Mesendoderm (in vitro differentiated cells): ENCODE data around the gene DYRK3.

Experiments
- DNase-seq: peaks from one replicate; pipeline ENCODE4 v3.0.0; 2013
- H2AK5ac ChIP-seq: 2 replicates; pipeline ENCODE4 v1.6.1; 2013; ENCODE audit warnings: low read length, inconsistent platforms
- H2BK120ac ChIP-seq: 2 replicates; pipeline ENCODE4 v1.6.1; 2013; ENCODE audit warnings: low read depth, mild to moderate bottlenecking, low read length, moderate library complexity, mixed read lengths
- H2BK15ac ChIP-seq: replicated peaks from 2 replicates; pipeline ENCODE4 v1.6.1; 2013; ENCODE audit warnings: low read depth, mild to moderate bottlenecking, moderate library complexity
- H2BK5ac ChIP-seq: 2 replicates; pipeline ENCODE4 v1.6.1; 2013; ENCODE audit warnings: low read length, inconsistent platforms
- H3K18ac ChIP-seq: 2 replicates; pipeline ENCODE4 v1.6.1; 2013; ENCODE audit warnings: mild to moderate bottlenecking, low read length, mixed read lengths
- H3K23ac ChIP-seq: one replicate; pipeline ENCODE4 v1.6.1; 2013; ENCODE audit warnings: low read length
- H3K27ac ChIP-seq: 2 replicates; pipeline ENCODE4 v1.5.1; 2013; ENCODE audit warnings: low read depth, mild to moderate bottlenecking, inconsistent platforms, low read length, moderate library complexity
- H3K27me3 ChIP-seq: 2 replicates; pipeline ENCODE4 v1.6.1; 2013; ENCODE audit warnings: low read length, control low read depth, mild to moderate bottlenecking, inconsistent platforms; ENCODE audit not compliant: insufficient read depth, poor library complexity
- H3K36me3 ChIP-seq: 2 replicates; pipeline ENCODE4 v1.6.1; 2013; ENCODE audit warnings: low read length, inconsistent platforms; ENCODE audit not compliant: control insufficient read depth, insufficient read depth
- H3K4ac ChIP-seq: one replicate; pipeline ENCODE4 v1.6.1; 2013; ENCODE audit warnings: low read depth, mild to moderate bottlenecking, low read length, moderate library complexity
- H3K4me1 ChIP-seq: 2 replicates; pipeline ENCODE4 v1.6.1; 2013; ENCODE audit warnings: low read depth, low read length, inconsistent platforms; ENCODE audit not compliant: control insufficient read depth
- H3K4me2 ChIP-seq: 2 replicates; pipeline ENCODE4 v1.6.1; 2013; ENCODE audit warnings: low read length
- H3K4me3 ChIP-seq: 2 replicates; pipeline ENCODE4 v1.5.1; 2013; ENCODE audit warnings: mild to moderate bottlenecking, low read length
- H3K56ac ChIP-seq: one replicate; pipeline ENCODE4 v1.6.1; 2013; ENCODE audit warnings: low read length
- H3K79me1 ChIP-seq: 2 replicates; pipeline ENCODE4 v1.6.1; 2013; ENCODE audit warnings: low read length, inconsistent platforms
- H3K79me2 ChIP-seq: 2 replicates; pipeline ENCODE4 v1.6.1; 2013; ENCODE audit warnings: mild to moderate bottlenecking, low read length; ENCODE audit not compliant: control insufficient read depth, insufficient read depth
- H3K9ac ChIP-seq: 2 replicates; pipeline ENCODE4 v1.6.1; 2013; ENCODE audit warnings: low read length, inconsistent platforms
- H4K5ac ChIP-seq: one replicate; pipeline ENCODE4 v1.6.1; 2013; ENCODE audit warnings: low read length
- H4K8ac ChIP-seq: one replicate; pipeline ENCODE4 v1.6.1; 2013; ENCODE audit warnings: low read depth, mild to moderate bottlenecking, control low read depth, low read length, moderate library complexity
- WGBS: extraction: QIAGEN DNeasy Blood & Tissue Kit; methylation state at CpG from one replicate; pipeline ENCODE4 v1.1.7; 2013; ENCODE audit warnings: low lambda C conversion rate, missing lambda C conversion rate; ENCODE audit not compliant: insufficient coverage; ENCODE audit errors: extremely low coverage; 5-methylcytosine and 5-hydroxymethylcytosine counted together

Gene DYRK3

DNA sequence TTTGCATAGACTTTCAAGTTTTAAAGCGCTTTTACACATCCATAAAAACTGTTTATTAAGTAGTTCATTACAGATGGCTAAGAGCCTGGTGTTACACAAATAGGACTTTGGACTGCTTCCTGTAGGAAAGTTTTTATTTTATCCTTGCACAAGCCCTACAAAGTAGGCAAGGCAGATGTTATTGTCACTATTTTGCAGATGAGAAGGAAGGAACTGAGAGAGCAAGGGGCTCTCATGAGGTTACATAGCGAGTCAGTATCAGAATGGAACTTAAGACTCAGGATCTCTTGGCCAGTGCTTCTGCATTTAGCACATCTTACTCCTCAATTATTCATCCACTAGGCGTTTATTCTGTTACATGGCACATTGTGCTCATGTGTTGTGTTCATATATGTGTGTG is 46.8 kb downstream of the DYRK3 start:
- no peaks in the 10 kb centered on the region for H3K27me3 ChIP-seq
- no peak overlapping the region for H3K56ac ChIP-seq
- H3K4me3 ChIP-seq: no peak overlapping the region
- H4K8ac ChIP-seq: no peak overlapping the region
- H3K27ac ChIP-seq: no peak overlapping the region
- peaks cover 9% of the 10 kb centered on the region for H3K79me2 ChIP-seq
- no peak overlapping the region for H3K4me2 ChIP-seq
- no CpG with 5 or more reads among the region's 3 CpGs for WGBS
- H3K79me1 ChIP-seq: peaks cover 2% of the 10 kb centered on the region
- H2BK120ac ChIP-seq: no peak overlapping the region
- no peak overlapping the region for H3K9ac ChIP-seq
- H3K23ac ChIP-seq: no peak overlapping the region
- DNase-seq: no peak
- H4K5ac ChIP-seq: no peak overlapping the region
- peaks cover 2% of the 10 kb centered on the region for H3K4me1 ChIP-seq
- H2BK15ac ChIP-seq: no peak overlapping the region
- no peak overlapping the region for H3K4ac ChIP-seq
- H3K18ac ChIP-seq: no peak overlapping the region
- no peak overlapping the region for H2BK5ac ChIP-seq
- no peak overlapping the region for H2AK5ac ChIP-seq
- H3K36me3 ChIP-seq: no peaks in the 10 kb centered on the region

DNA sequence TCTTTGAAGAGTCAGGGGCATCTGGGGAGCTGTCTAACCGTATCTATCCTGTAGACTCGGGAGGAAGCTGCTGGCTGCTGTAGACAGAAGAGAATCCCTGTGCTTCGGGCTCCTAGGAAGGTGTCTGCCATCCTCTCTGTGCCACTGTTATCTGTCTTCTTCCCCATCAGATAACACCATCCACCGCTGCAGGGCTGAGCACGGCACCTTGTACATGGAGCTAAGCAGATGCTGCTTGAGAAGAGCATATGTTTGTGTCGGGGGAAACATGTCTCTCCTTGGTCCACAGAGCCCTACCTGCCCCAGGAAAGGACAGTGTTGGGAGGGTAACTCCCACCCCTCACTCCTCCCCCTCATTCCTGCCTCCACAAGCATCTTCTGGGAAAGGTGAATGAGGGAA is 48.0 kb downstream of the DYRK3 start:
- Histone ChIP-seq H3K79me1 (peaks cover 6% of the 10 kb centered on the region), H3K4me3 (no peak overlapping the region), H2AK5ac (no peak overlapping the region), H4K5ac (no peak overlapping the region), H2BK15ac (no peak overlapping the region), H3K9ac (no peak overlapping the region), H2BK5ac (no peak overlapping the region), H3K56ac (no peak overlapping the region), H3K79me2 (peaks cover 14% of the 10 kb centered on the region), H4K8ac (no peak overlapping the region), H2BK120ac (no peak overlapping the region), H3K23ac (no peak overlapping the region), H3K27ac (no peak overlapping the region), H3K36me3 (no peaks in the 10 kb centered on the region), H3K4ac (no peak overlapping the region), H3K4me1 (peaks cover 9% of the 10 kb centered on the region), H3K18ac (no peak overlapping the region), H3K27me3 (no peaks in the 10 kb centered on the region), H3K4me2 (no peak overlapping the region)
- no peak for DNase-seq
- no CpG with 5 or more reads among the region's 6 CpGs for WGBS

DNA sequence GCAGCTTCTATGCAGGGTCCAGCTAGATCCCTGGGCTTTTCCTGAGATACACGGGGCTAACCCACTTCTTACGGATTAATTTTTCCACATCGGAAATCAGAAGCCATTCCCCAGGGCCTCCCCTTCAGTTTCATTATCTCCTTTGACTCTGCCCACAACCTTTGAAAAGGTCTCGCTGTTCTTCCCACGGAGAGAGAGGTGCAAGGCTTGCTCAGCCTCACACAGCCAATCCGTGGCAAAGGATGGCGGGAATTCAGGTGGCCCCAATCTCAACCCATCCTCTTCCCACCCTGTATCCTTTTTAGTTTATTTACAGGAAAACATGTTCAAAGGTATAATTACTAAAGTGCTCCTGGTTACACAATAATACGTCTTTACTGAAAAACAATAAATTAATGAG is 48.7 kb downstream of the DYRK3 start:
- H2BK120ac ChIP-seq: no peak overlapping the region
- peaks cover 10% of the 10 kb centered on the region for H3K4me1 ChIP-seq
- H3K27me3 ChIP-seq: no peaks in the 10 kb centered on the region
- no peak overlapping the region for H2AK5ac ChIP-seq
- peaks cover 8% of the 10 kb centered on the region for H3K79me1 ChIP-seq
- H3K18ac ChIP-seq: no peak overlapping the region
- no peak overlapping the region for H4K5ac ChIP-seq
- H4K8ac ChIP-seq: no peak overlapping the region
- WGBS: no CpG with 5 or more reads among the region's 8 CpGs
- no peak overlapping the region for H2BK15ac ChIP-seq
- peaks cover 17% of the 10 kb centered on the region for H3K79me2 ChIP-seq
- H3K4ac ChIP-seq: no peak overlapping the region
- no peak overlapping the region for H3K27ac ChIP-seq
- peak overlapping the region; percentile 45 for H3K23ac ChIP-seq
- H3K4me3 ChIP-seq: no peak overlapping the region
- H2BK5ac ChIP-seq: no peak overlapping the region
- no peak overlapping the region for H3K56ac ChIP-seq
- no peak overlapping the region for H3K9ac ChIP-seq
- H3K4me2 ChIP-seq: no peak overlapping the region
- DNase-seq: no peak
- H3K36me3 ChIP-seq: no peaks in the 10 kb centered on the region

DNA sequence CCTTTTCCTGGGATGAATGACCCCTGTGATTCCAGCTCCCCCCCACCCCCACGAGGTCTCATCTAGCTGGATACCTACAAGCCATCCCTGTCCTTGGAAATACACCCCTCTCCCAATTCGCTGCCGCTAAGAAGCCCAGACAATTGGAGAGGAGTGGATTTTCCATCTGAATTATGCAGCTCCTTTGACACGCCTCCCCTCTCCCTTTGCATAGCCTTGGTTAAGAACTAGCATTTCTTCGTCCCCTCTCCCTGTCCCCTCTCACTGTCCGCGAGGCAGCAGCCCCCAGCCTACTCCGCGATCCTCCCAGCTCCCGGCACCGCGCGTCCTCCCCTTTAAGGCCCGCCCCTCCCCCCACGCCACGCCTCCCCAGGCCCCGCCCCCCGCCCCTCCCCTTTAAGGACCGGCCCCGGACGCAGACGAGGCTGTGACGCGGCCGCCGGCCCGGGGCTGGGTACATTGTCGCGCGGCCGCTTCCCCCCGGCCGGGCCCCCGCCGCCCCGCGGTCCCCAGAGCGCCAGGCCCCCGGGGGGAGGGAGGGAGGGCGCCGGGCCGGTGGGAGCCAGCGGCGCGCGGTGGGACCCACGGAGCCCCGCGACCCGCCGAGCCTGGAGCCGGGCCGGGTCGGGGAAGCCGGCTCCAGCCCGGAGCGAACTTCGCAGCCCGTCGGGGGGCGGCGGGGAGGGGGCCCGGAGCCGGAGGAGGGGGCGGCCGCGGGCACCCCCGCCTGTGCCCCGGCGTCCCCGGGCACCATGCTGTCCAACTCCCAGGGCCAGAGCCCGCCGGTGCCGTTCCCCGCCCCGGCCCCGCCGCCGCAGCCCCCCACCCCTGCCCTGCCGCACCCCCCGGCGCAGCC is 49.4 kb downstream of the DYRK3 start, which contains the start of gene MAPKAPK2:
MAPKAPK2 (plus strand) TSS at position 428 of the 856 bp plus-strand sequence; CDS start at position 753, 325 bp downstream.
- Histone ChIP-seq H3K9ac (peak within 1 kb of the TSS; percentile 90), H3K79me1 (peaks cover 12% of the 10 kb centered on the region), H3K36me3 (no peaks in the 10 kb centered on the region), H3K4ac (peak within 1 kb of the TSS; percentile 65), H2BK5ac (no peak within 1 kb of the TSS), H2BK120ac (peak within 1 kb of the TSS; percentile 47), H3K27me3 (no peaks in the 10 kb centered on the region), H2BK15ac (peak within 1 kb of the TSS; percentile 64), H3K23ac (peak within 1 kb of the TSS; percentile 45), H2AK5ac (no peak within 1 kb of the TSS), H3K4me2 (peak within 1 kb of the TSS; percentile 67), H4K8ac (no peak within 1 kb of the TSS), H3K79me2 (peaks cover 24% of the 10 kb centered on the region), H3K4me3 (peak within 1 kb of the TSS; percentile 84), H3K56ac (peak within 1 kb of the TSS; percentile 88), H4K5ac (no peak within 1 kb of the TSS), H3K27ac (peak within 1 kb of the TSS; percentile 70), H3K4me1 (peaks cover 10% of the 10 kb centered on the region), H3K18ac (peak within 1 kb of the TSS; percentile 85)
- DNase-seq: peak; percentile 74
- no CpG with 5 or more reads among the region's 82 CpGs for WGBS

DNA sequence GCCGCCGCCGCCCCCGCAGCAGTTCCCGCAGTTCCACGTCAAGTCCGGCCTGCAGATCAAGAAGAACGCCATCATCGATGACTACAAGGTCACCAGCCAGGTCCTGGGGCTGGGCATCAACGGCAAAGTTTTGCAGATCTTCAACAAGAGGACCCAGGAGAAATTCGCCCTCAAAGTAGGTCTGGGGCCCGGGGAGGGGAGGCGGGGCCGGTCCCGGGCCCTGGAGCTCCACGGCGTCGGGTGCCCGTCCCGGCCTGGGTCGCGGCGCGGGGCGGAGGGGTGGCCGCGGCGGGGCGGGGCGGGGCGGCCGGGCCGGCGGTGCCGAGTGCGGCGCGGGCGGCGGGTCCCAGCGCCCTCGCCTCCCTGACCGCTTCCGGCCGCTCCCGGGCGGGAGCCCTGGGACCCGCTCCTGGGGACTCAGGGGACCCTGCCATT is 50.0 kb downstream of the DYRK3 start:
- Histone ChIP-seq H3K79me2 (peaks cover 30% of the 10 kb centered on the region), H2AK5ac (no peak overlapping the region), H2BK15ac (no peak overlapping the region), H3K23ac (no peak overlapping the region), H3K79me1 (peaks cover 19% of the 10 kb centered on the region), H3K4me3 (peak overlapping the region; percentile 84), H3K4me1 (peaks cover 10% of the 10 kb centered on the region), H3K18ac (peak overlapping the region; percentile 85), H4K8ac (no peak overlapping the region), H2BK5ac (no peak overlapping the region), H4K5ac (no peak overlapping the region), H3K27me3 (no peaks in the 10 kb centered on the region), H3K4ac (peak overlapping the region; percentile 65), H2BK120ac (peak overlapping the region; percentile 47), H3K27ac (peak overlapping the region; percentile 70), H3K9ac (peak overlapping the region; percentile 90), H3K56ac (peak overlapping the region; percentile 88), H3K4me2 (peak overlapping the region; percentile 67), H3K36me3 (no peaks in the 10 kb centered on the region)
- DNase-seq: no peak
- no CpG with 5 or more reads among the region's 48 CpGs for WGBS
